HepG2 (cell line): Measurements from ENCODE around the gene TSPAN9. TPM values are rescaled to one million over a fixed set of nuclear protein-coding genes. Genes with fewer than 3 reads are reported as not detected.

ENCODE experiments used
- polyA plus RNA-seq, 8 experiments: library from polyadenylated mRNA; depleted of rRNA in 3 of 8; stranded (reverse) in 7 of 8; unstranded in 1 of 8; fragments of >200 nt; fragmentation: Illumina TruSeq in 4 of 8; extraction: Trizol in 4 of 8; gene quantifications; 2 replicates each; pipeline versions ENCODE4 v1.2.1 to v1.2.3, GENCODE V29; 2011 to 2016; ENCODE audit warnings: low read depth in 4 of 8, missing spikeins in 1 of 8, mixed read lengths in 1 of 8; ENCODE audit not compliant: insufficient read depth in 1 of 8
- total RNA-seq, 5 experiments: library from RNA; depleted of rRNA; stranded (reverse); fragments of >200 nt; fragmentation: Illumina TruSeq; extraction: Trizol; gene quantifications; 2 replicates each; pipeline ENCODE4 v1.2.3, GENCODE V29; 2016; ENCODE audit warnings: low read depth in 1 of 5
- TF ChIP-seq, protein P1 (sequence below): sonication (generic); formaldehyde crosslinking; IDR thresholded peaks from 2 replicates; pipeline ENCODE4 v1.5.0; 2020; ENCODE audit warnings: mild to moderate bottlenecking, missing genetic modification reagents, borderline replicate concordance
- TF ChIP-seq, protein P2 (sequence below): sonication (generic); formaldehyde crosslinking; IDR thresholded peaks from 2 replicates; pipeline ENCODE4 v1.4.0; 2020; ENCODE audit warnings: missing genetic modification reagents

TSPAN9 gene
- total and polyA plus RNA-seq, 2 of the 13 experiments (the other 11 are each of a cell fraction or from before 2014, with no cell fraction given) = 18.1 to 42.3 TPM

GRCh38 chr12:3215410-3215975 lies 138.3 kb downstream of the TSPAN9 start (continued):
- TF ChIP-seq, protein P1, sequence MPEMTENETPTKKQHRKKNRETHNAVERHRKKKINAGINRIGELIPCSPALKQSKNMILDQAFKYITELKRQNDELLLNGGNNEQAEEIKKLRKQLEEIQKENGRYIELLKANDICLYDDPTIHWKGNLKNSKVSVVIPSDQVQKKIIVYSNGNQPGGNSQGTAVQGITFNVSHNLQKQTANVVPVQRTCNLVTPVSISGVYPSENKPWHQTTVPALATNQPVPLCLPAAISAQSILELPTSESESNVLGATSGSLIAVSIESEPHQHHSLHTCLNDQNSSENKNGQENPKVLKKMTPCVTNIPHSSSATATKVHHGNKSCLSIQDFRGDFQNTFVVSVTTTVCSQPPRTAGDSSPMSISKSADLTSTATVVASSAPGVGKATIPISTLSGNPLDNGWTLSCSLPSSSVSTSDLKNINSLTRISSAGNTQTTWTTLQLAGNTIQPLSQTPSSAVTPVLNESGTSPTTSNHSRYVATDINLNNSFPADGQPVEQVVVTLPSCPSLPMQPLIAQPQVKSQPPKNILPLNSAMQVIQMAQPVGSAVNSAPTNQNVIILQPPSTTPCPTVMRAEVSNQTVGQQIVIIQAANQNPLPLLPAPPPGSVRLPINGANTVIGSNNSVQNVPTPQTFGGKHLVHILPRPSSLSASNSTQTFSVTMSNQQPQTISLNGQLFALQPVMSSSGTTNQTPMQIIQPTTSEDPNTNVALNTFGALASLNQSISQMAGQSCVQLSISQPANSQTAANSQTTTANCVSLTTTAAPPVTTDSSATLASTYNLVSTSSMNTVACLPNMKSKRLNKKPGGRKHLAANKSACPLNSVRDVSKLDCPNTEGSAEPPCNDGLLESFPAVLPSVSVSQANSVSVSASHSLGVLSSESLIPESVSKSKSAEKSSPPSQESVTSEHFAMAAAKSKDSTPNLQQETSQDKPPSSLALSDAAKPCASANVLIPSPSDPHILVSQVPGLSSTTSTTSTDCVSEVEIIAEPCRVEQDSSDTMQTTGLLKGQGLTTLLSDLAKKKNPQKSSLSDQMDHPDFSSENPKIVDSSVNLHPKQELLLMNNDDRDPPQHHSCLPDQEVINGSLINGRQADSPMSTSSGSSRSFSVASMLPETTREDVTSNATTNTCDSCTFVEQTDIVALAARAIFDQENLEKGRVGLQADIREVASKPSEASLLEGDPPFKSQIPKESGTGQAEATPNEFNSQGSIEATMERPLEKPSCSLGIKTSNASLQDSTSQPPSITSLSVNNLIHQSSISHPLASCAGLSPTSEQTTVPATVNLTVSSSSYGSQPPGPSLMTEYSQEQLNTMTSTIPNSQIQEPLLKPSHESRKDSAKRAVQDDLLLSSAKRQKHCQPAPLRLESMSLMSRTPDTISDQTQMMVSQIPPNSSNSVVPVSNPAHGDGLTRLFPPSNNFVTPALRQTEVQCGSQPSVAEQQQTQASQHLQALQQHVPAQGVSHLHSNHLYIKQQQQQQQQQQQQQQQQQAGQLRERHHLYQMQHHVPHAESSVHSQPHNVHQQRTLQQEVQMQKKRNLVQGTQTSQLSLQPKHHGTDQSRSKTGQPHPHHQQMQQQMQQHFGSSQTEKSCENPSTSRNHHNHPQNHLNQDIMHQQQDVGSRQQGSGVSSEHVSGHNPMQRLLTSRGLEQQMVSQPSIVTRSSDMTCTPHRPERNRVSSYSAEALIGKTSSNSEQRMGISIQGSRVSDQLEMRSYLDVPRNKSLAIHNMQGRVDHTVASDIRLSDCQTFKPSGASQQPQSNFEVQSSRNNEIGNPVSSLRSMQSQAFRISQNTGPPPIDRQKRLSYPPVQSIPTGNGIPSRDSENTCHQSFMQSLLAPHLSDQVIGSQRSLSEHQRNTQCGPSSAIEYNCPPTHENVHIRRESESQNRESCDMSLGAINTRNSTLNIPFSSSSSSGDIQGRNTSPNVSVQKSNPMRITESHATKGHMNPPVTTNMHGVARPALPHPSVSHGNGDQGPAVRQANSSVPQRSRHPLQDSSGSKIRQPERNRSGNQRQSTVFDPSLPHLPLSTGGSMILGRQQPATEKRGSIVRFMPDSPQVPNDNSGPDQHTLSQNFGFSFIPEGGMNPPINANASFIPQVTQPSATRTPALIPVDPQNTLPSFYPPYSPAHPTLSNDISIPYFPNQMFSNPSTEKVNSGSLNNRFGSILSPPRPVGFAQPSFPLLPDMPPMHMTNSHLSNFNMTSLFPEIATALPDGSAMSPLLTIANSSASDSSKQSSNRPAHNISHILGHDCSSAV (CRISPR knock-in tag) = no peak
- TF ChIP-seq, protein P2, sequence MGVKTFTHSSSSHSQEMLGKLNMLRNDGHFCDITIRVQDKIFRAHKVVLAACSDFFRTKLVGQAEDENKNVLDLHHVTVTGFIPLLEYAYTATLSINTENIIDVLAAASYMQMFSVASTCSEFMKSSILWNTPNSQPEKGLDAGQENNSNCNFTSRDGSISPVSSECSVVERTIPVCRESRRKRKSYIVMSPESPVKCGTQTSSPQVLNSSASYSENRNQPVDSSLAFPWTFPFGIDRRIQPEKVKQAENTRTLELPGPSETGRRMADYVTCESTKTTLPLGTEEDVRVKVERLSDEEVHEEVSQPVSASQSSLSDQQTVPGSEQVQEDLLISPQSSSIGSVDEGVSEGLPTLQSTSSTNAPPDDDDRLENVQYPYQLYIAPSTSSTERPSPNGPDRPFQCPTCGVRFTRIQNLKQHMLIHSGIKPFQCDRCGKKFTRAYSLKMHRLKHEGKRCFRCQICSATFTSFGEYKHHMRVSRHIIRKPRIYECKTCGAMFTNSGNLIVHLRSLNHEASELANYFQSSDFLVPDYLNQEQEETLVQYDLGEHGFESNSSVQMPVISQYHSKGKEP (CRISPR knock-in tag) = no peak
